GM23338 (cell line): ENCODE measurements around the gene APOD. TPM values are rescaled to one million over a fixed set of nuclear protein-coding genes. Genes with fewer than 3 reads are reported as not detected.

Experiments used
- ATAC-seq: fragments of 200-7000 bp; cut with Tn5 transposase; 3 replicates; pipeline ENCODE4 v1.9.1; 2020
- DNase-seq: peaks from one replicate; pipeline ENCODE4 v3.0.0-alpha.2; 2015; ENCODE audit warnings: low spot score
- H2AFZ ChIP-seq: fragments of 200-600 bp; sonication (generic); 2 replicates; pipeline ENCODE4 v1.8.0; 2016; ENCODE audit warnings: antibody characterized with exemption, mild to moderate bottlenecking, moderate library complexity
- H3F3A ChIP-seq: fragments of 200-600 bp; sonication (generic); replicated peaks from 2 replicates; pipeline ENCODE4 v1.8.0; 2017; ENCODE audit warnings: antibody characterized with exemption, mixed run types, low read depth
- H3K27ac ChIP-seq: fragments of 200-600 bp; sonication (generic); 2 replicates; pipeline ENCODE4 v1.6.1; 2016; ENCODE audit warnings: low read depth
- H3K27me3 ChIP-seq: fragments of 200-600 bp; sonication (generic); 2 replicates; pipeline ENCODE4 v1.8.0; 2016; ENCODE audit warnings: mild to moderate bottlenecking, mixed run types, moderate library complexity; ENCODE audit not compliant: insufficient read depth
- H3K36me3 ChIP-seq: fragments of 200-600 bp; sonication (generic); 2 replicates; pipeline ENCODE4 v1.8.0; 2016; ENCODE audit warnings: mild to moderate bottlenecking; ENCODE audit not compliant: insufficient read depth
- H3K4me1 ChIP-seq: fragments of 200-600 bp; sonication (generic); 2 replicates; pipeline ENCODE4 v1.8.0; 2016; ENCODE audit warnings: mild to moderate bottlenecking, moderate library complexity; ENCODE audit not compliant: insufficient read depth
- H3K4me2 ChIP-seq: fragments of 200-600 bp; sonication (generic); 2 replicates; pipeline ENCODE4 v1.7.1; 2017; ENCODE audit warnings: mixed run types
- H3K4me3 ChIP-seq: fragments of 200-600 bp; sonication (generic); 2 replicates; pipeline ENCODE4 v1.6.1; 2016; ENCODE audit warnings: mixed run types
- H3K79me2 ChIP-seq: fragments of 200-600 bp; sonication (generic); replicated peaks from 2 replicates; pipeline ENCODE4 v1.8.0; 2017; ENCODE audit warnings: mild to moderate bottlenecking; ENCODE audit not compliant: insufficient read depth
- H3K9me2 ChIP-seq: fragments of 200-600 bp; sonication (generic); 2 replicates; pipeline ENCODE4 v1.8.0; 2017; ENCODE audit not compliant: insufficient read depth
- H4K20me1 ChIP-seq: fragments of 200-600 bp; sonication (generic); replicated peaks from 2 replicates; pipeline ENCODE4 v1.8.0; 2017; ENCODE audit warnings: mild to moderate bottlenecking; ENCODE audit not compliant: insufficient read depth
- H3K27ac Mint-ChIP-seq: 2 replicates; pipeline ENCODE4 v1.8.0; 2020; ENCODE audit warnings: inconsistent platforms, mild to moderate bottlenecking, moderate library complexity, mixed read lengths
- H3K27me3 Mint-ChIP-seq: 3 replicates; pipeline ENCODE4 v1.8.0; 2022; ENCODE audit warnings: low read depth, mild to moderate bottlenecking, moderate library complexity, mixed read lengths, inconsistent platforms; ENCODE audit not compliant: insufficient read depth, poor library complexity
- H3K36me3 Mint-ChIP-seq: 3 replicates; pipeline ENCODE4 v1.8.0; 2021; ENCODE audit warnings: low read depth, mild to moderate bottlenecking, inconsistent platforms, moderate library complexity, mixed read lengths
- H3K4me1 Mint-ChIP-seq: 3 replicates; pipeline ENCODE4 v1.8.0; 2020; ENCODE audit warnings: mild to moderate bottlenecking, inconsistent platforms, mixed read lengths
- H3K4me3 Mint-ChIP-seq: 3 replicates; pipeline ENCODE4 v1.8.0; 2021; ENCODE audit warnings: moderate library complexity, mild to moderate bottlenecking, inconsistent platforms, mixed read lengths
- H3K9me3 Mint-ChIP-seq: 3 replicates; pipeline ENCODE4 v1.8.0; 2020; ENCODE audit warnings: moderate library complexity, mild to moderate bottlenecking, inconsistent platforms, mixed read lengths
- CREB1 ChIP-seq: fragments of 250-450 bp; sonication (Bioruptor Pico); IDR thresholded peaks from 2 replicates; pipeline ENCODE4 v1.5.0; 2020; ENCODE audit warnings: low read depth, mild to moderate bottlenecking, moderate library complexity
- EZH2 ChIP-seq: fragments of 200-600 bp; sonication (generic); IDR thresholded peaks from one replicate; pipeline ENCODE4 v1.8.0; 2017; ENCODE audit warnings: antibody characterized with exemption, mild to moderate bottlenecking, low read depth; ENCODE audit not compliant: unreplicated experiment
- EZH2phosphoT487 ChIP-seq: fragments of 200-600 bp; sonication (generic); IDR thresholded peaks from one replicate; pipeline ENCODE4 v1.8.1; 2018; ENCODE audit warnings: antibody characterized with exemption; ENCODE audit not compliant: unreplicated experiment
- JUNB ChIP-seq: IDR thresholded peaks from one replicate; pipeline ENCODE4 v1.6.1; 2016; ENCODE audit warnings: antibody characterized with exemption; ENCODE audit not compliant: unreplicated experiment
- NANOG ChIP-seq: IDR thresholded peaks from 2 replicates; pipeline ENCODE4 v1.6.1; 2016; ENCODE audit warnings: antibody characterized with exemption, borderline replicate concordance
- POLR2AphosphoS5 ChIP-seq: IDR thresholded peaks from 2 replicates; pipeline ENCODE4 v1.6.1; 2016; ENCODE audit warnings: antibody characterized with exemption, low read depth
- REST ChIP-seq: IDR thresholded peaks from one replicate; pipeline ENCODE4 v1.6.1; 2018; ENCODE audit warnings: antibody characterized with exemption; ENCODE audit not compliant: unreplicated experiment
- STAT1 ChIP-seq: IDR thresholded peaks from one replicate; pipeline ENCODE4 v1.6.1; 2016; ENCODE audit warnings: antibody characterized with exemption; ENCODE audit not compliant: unreplicated experiment
- ZNF114 ChIP-seq: fragments of 250-450 bp; sonication (Bioruptor Pico); IDR thresholded peaks from 2 replicates; pipeline ENCODE4 v1.5.0; 2020; ENCODE audit warnings: mild to moderate bottlenecking, moderate library complexity
- ZNF331 ChIP-seq: fragments of 250-450 bp; sonication (Bioruptor Pico); IDR thresholded peaks from 2 replicates; pipeline ENCODE4 v1.5.0; 2020; ENCODE audit warnings: low read depth, mild to moderate bottlenecking, moderate library complexity
- polyA plus RNA-seq: library from polyadenylated mRNA; unstranded; fragments of >200 nt; fragmentation: Nextera tagmentation; extraction: Ambion mirVana; gene quantifications from 2 replicates; pipeline ENCODE4 v1.2.1, GENCODE V29; 2016
- total RNA-seq: library from RNA; depleted of rRNA; stranded (reverse); fragments of >200 nt; shearing (Covaris generic); gene quantifications from 2 replicates; pipeline ENCODE4 v1.2.3, GENCODE V29; 2014
- TF ChIP-seq, protein P1 (sequence below), 2 experiments: fragments of 200-600 bp in 1 of 2; sonication (generic) in 1 of 2; conservative IDR thresholded peaks; 2 replicates each; pipeline versions ENCODE4 v1.5.1 to v1.6.1; 2016 to 2017; ENCODE audit warnings: antibody characterized with exemption in 2 of 2, low read depth in 2 of 2, mild to moderate bottlenecking in 2 of 2, moderate library complexity in 1 of 2

The APOD gene
- total and polyA plus RNA-seq, 2 experiments from 2014 or later = not detected

GRCh38 chr3:195548501-195548900, 35.2 kb downstream of the APOD start:
- peaks cover 15% of the 10 kb centered on the region for H3K27me3 Mint-ChIP-seq
- H3K4me2 ChIP-seq = peak overlapping the region; percentile 67
- H3K9me2 ChIP-seq = no peaks in the 10 kb centered on the region
- H3K27ac ChIP-seq = no peak overlapping the region
- H4K20me1 ChIP-seq = no peaks in the 10 kb centered on the region
- no peaks in the 10 kb centered on the region for H3K36me3 Mint-ChIP-seq
- TF ChIP-seq NANOG (peak; percentile 68), POLR2AphosphoS5 (no peak), ZNF331 (no peak), EZH2 (no peak)
- H3K79me2 ChIP-seq = no peaks in the 10 kb centered on the region
- H3K4me3 Mint-ChIP-seq = peak overlapping the region; percentile 50
- H3K4me3 ChIP-seq = peak overlapping the region; percentile 35
- peak; percentile 11; the same call in 2 of the 3 replicates for ATAC-seq
- H3K27me3 ChIP-seq = peaks cover 23% of the 10 kb centered on the region
- H2AFZ ChIP-seq = no peak overlapping the region
- H3K36me3 ChIP-seq = no peaks in the 10 kb centered on the region
- peak; percentile 25 for DNase-seq
- H3K27ac Mint-ChIP-seq = no peak overlapping the region
- peaks cover 40% of the 10 kb centered on the region for H3K4me1 Mint-ChIP-seq
- H3F3A ChIP-seq = no peaks in the 10 kb centered on the region
- no peaks in the 10 kb centered on the region for H3K9me3 Mint-ChIP-seq
- peaks cover 36% of the 10 kb centered on the region for H3K4me1 ChIP-seq

DNA sequence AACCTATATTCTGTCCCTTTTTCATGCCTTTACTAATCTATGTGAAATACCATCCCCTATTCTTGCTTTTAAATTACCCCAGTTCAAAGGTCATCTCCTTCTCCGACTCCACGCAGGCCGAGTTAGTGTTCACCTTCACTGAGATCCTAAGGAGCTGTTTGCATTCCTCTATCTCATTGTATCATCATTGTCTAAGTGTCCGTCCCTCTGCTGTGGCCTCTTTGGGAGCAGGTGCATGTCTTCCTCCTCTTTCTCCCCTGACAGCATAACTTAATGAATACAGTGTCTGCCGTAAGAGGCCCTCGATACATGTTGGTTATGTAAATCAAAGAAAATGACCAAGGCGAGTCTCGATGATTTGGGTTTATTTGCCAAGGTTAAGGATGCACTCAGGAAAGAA, 35.7 kb downstream of the APOD start:
- H3K27me3 ChIP-seq = peaks cover 23% of the 10 kb centered on the region
- H3K27ac ChIP-seq = no peak overlapping the region
- no peaks in the 10 kb centered on the region for H4K20me1 ChIP-seq
- H3K4me1 ChIP-seq = peaks cover 36% of the 10 kb centered on the region
- H3K9me2 ChIP-seq = no peaks in the 10 kb centered on the region
- H3K4me2 ChIP-seq = peak overlapping the region; percentile 67
- H3K27ac Mint-ChIP-seq = no peak overlapping the region
- no peaks in the 10 kb centered on the region for H3K36me3 ChIP-seq
- DNase-seq (no peak), ATAC-seq (no peak)
- H3K79me2 ChIP-seq = no peaks in the 10 kb centered on the region
- TF ChIP-seq ZNF114 (CRISPR knock-in tag) = no peak
- TF ChIP-seq NANOG = no peak
- TF ChIP-seq REST = no peak
- TF ChIP-seq POLR2AphosphoS5 = no peak
- TF ChIP-seq, protein P1, sequence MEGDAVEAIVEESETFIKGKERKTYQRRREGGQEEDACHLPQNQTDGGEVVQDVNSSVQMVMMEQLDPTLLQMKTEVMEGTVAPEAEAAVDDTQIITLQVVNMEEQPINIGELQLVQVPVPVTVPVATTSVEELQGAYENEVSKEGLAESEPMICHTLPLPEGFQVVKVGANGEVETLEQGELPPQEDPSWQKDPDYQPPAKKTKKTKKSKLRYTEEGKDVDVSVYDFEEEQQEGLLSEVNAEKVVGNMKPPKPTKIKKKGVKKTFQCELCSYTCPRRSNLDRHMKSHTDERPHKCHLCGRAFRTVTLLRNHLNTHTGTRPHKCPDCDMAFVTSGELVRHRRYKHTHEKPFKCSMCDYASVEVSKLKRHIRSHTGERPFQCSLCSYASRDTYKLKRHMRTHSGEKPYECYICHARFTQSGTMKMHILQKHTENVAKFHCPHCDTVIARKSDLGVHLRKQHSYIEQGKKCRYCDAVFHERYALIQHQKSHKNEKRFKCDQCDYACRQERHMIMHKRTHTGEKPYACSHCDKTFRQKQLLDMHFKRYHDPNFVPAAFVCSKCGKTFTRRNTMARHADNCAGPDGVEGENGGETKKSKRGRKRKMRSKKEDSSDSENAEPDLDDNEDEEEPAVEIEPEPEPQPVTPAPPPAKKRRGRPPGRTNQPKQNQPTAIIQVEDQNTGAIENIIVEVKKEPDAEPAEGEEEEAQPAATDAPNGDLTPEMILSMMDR (conservative IDR thresholded peaks at IDR 0.05; ENCODE audit: low read depth in 2 of 2) = no peak
- TF ChIP-seq ZNF331 = no peak
- no peak for TF ChIP-seq STAT1
- no peak for TF ChIP-seq EZH2
- TF ChIP-seq EZH2phosphoT487 = no peak
- no peak for TF ChIP-seq JUNB
- TF ChIP-seq CREB1 (CRISPR knock-in tag) = no peak
- peaks cover 40% of the 10 kb centered on the region for H3K4me1 Mint-ChIP-seq
- H3K9me3 Mint-ChIP-seq = no peaks in the 10 kb centered on the region
- H3K4me3 Mint-ChIP-seq = peak overlapping the region; percentile 50
- H3F3A ChIP-seq = no peaks in the 10 kb centered on the region
- peak overlapping the region; percentile 35 for H3K4me3 ChIP-seq
- H3K36me3 Mint-ChIP-seq = no peaks in the 10 kb centered on the region
- H2AFZ ChIP-seq = no peak overlapping the region
- H3K27me3 Mint-ChIP-seq = peaks cover 15% of the 10 kb centered on the region
